Activated T-cell treated with anti-CD3 and anti-CD28 coated beads, Interleukin-2, amount 50 U/mL, for 24 hours (primary cell): ENCODE results near the gene SPIN1.

Experiments used
- DNase-seq: peaks from one replicate; pipeline ENCODE4 v3.0.0-alpha.2; 2020
- H3K27ac Mint-ChIP-seq: 2 replicates; pipeline ENCODE4 v1.8.0; 2020; ENCODE audit warnings: mild to moderate bottlenecking, mixed read lengths
- H3K27me3 Mint-ChIP-seq: 2 replicates; pipeline ENCODE4 v1.8.0; 2020; ENCODE audit warnings: mixed read lengths
- H3K36me3 Mint-ChIP-seq: 2 replicates; pipeline ENCODE4 v1.8.0; 2020; ENCODE audit warnings: low read depth, mixed read lengths
- H3K4me1 Mint-ChIP-seq: 2 replicates; pipeline ENCODE4 v1.8.0; 2020; ENCODE audit warnings: low read depth, mixed read lengths
- H3K4me3 Mint-ChIP-seq: 2 replicates; pipeline ENCODE4 v1.8.0; 2020; ENCODE audit warnings: mild to moderate bottlenecking, moderate library complexity, mixed read lengths
- H3K9me3 Mint-ChIP-seq: 2 replicates; pipeline ENCODE4 v1.8.0; 2020; ENCODE audit warnings: mixed read lengths

The SPIN1 gene

GRCh38 chr9:88436379-88436778 is 48.1 kb downstream of the SPIN1 start:
- no peak for DNase-seq
- peaks cover 64% of the 10 kb centered on the region for H3K36me3 Mint-ChIP-seq

GRCh38 chr9:88437210-88438146 is 49.2 kb downstream of the SPIN1 start:
- Mint-ChIP-seq H3K4me1 (peaks cover 45% of the 10 kb centered on the region), H3K4me3 (no peak overlapping the region), H3K27ac (no peak overlapping the region), H3K27me3 (no peaks in the 10 kb centered on the region), H3K9me3 (peaks cover 2% of the 10 kb centered on the region), H3K36me3 (peaks cover 64% of the 10 kb centered on the region)
- DNase-seq: no peak

More at GRCh38 chr9:88436379-88436778, 48.1 kb downstream of the SPIN1 start:
- Mint-ChIP-seq H3K27ac (no peak overlapping the region), H3K9me3 (peaks cover 2% of the 10 kb centered on the region), H3K27me3 (no peaks in the 10 kb centered on the region), H3K4me1 (peaks cover 39% of the 10 kb centered on the region), H3K4me3 (no peak overlapping the region)

- Mint-ChIP-seq H3K36me3 (peaks cover 59% of the 10 kb centered on the region), H3K27me3 (no peaks in the 10 kb centered on the region), H3K4me3 (no peak overlapping the region), H3K9me3 (peaks cover 2% of the 10 kb centered on the region), H3K27ac (no peak overlapping the region), H3K4me1 (peaks cover 47% of the 10 kb centered on the region)
- no peak for DNase-seq
Measured at GRCh38 chr9:88438811-88439210, 50.6 kb downstream of the SPIN1 start.

GRCh38 chr9:88441301-88442007 is 53.2 kb downstream of the SPIN1 start:
- peaks cover 6% of the 10 kb centered on the region for H3K9me3 Mint-ChIP-seq
- peaks cover 51% of the 10 kb centered on the region for H3K36me3 Mint-ChIP-seq
- H3K27ac Mint-ChIP-seq: no peak overlapping the region
- no peaks in the 10 kb centered on the region for H3K27me3 Mint-ChIP-seq
- DNase-seq: no peak
- H3K4me1 Mint-ChIP-seq: peaks cover 34% of the 10 kb centered on the region
- H3K4me3 Mint-ChIP-seq: no peak overlapping the region

- DNase-seq: no peak
- H3K36me3 Mint-ChIP-seq: peaks cover 42% of the 10 kb centered on the region
- no peaks in the 10 kb centered on the region for H3K27me3 Mint-ChIP-seq
- H3K9me3 Mint-ChIP-seq: peaks cover 5% of the 10 kb centered on the region
- H3K4me3 Mint-ChIP-seq: no peak overlapping the region
- no peak overlapping the region for H3K27ac Mint-ChIP-seq
- H3K4me1 Mint-ChIP-seq: peaks cover 42% of the 10 kb centered on the region
Measured at GRCh38 chr9:88443480-88444113, 55.4 kb downstream of the SPIN1 start.

GRCh38 chr9:88446728-88447127 is 58.5 kb downstream of the SPIN1 start:
- DNase-seq: no peak
- no peak overlapping the region for H3K27ac Mint-ChIP-seq
- no peaks in the 10 kb centered on the region for H3K27me3 Mint-ChIP-seq
- H3K4me1 Mint-ChIP-seq: peaks cover 33% of the 10 kb centered on the region
- no peak overlapping the region for H3K4me3 Mint-ChIP-seq
- H3K36me3 Mint-ChIP-seq: peaks cover 51% of the 10 kb centered on the region
- H3K9me3 Mint-ChIP-seq: peaks cover 5% of the 10 kb centered on the region

GRCh38 chr9:88447431-88447830 is 59.2 kb downstream of the SPIN1 start:
- no peak for DNase-seq
- H3K4me3 Mint-ChIP-seq: no peak overlapping the region
- no peaks in the 10 kb centered on the region for H3K27me3 Mint-ChIP-seq
- peaks cover 5% of the 10 kb centered on the region for H3K9me3 Mint-ChIP-seq
- peaks cover 53% of the 10 kb centered on the region for H3K36me3 Mint-ChIP-seq
- H3K4me1 Mint-ChIP-seq: peaks cover 27% of the 10 kb centered on the region
- no peak overlapping the region for H3K27ac Mint-ChIP-seq

- H3K9me3 Mint-ChIP-seq: peaks cover under 1% of the 10 kb centered on the region
- DNase-seq: no peak
- peaks cover 15% of the 10 kb centered on the region for H3K4me1 Mint-ChIP-seq
- no peaks in the 10 kb centered on the region for H3K27me3 Mint-ChIP-seq
- H3K4me3 Mint-ChIP-seq: no peak overlapping the region
- no peak overlapping the region for H3K27ac Mint-ChIP-seq
- peaks cover 51% of the 10 kb centered on the region for H3K36me3 Mint-ChIP-seq
Measured at GRCh38 chr9:88451160-88451559, 62.9 kb downstream of the SPIN1 start.

- Mint-ChIP-seq H3K36me3 (peaks cover 35% of the 10 kb centered on the region), H3K27me3 (no peaks in the 10 kb centered on the region), H3K27ac (no peak overlapping the region), H3K4me3 (no peak overlapping the region), H3K9me3 (no peaks in the 10 kb centered on the region), H3K4me1 (peaks cover 15% of the 10 kb centered on the region)
- no peak for DNase-seq
Measured at GRCh38 chr9:88458716-88459465, 70.6 kb downstream of the SPIN1 start.

GRCh38 chr9:88460587-88461332 is 72.5 kb downstream of the SPIN1 start:
- Mint-ChIP-seq H3K27me3 (no peaks in the 10 kb centered on the region), H3K9me3 (no peaks in the 10 kb centered on the region), H3K27ac (peak overlapping the region; percentile 86), H3K4me1 (peaks cover 15% of the 10 kb centered on the region), H3K36me3 (peaks cover 38% of the 10 kb centered on the region), H3K4me3 (no peak overlapping the region)
- DNase-seq: no peak

- peaks cover 15% of the 10 kb centered on the region for H3K4me1 Mint-ChIP-seq
- H3K27ac Mint-ChIP-seq: no peak overlapping the region
- H3K36me3 Mint-ChIP-seq: peaks cover 38% of the 10 kb centered on the region
- no peaks in the 10 kb centered on the region for H3K27me3 Mint-ChIP-seq
- DNase-seq: no peak
- H3K4me3 Mint-ChIP-seq: no peak overlapping the region
- H3K9me3 Mint-ChIP-seq: no peaks in the 10 kb centered on the region
Measured at GRCh38 chr9:88462191-88462590, 73.9 kb downstream of the SPIN1 start.

GRCh38 chr9:88464851-88465250 is 76.6 kb downstream of the SPIN1 start:
- Mint-ChIP-seq H3K4me3 (no peak overlapping the region), H3K9me3 (no peaks in the 10 kb centered on the region), H3K27ac (no peak overlapping the region), H3K27me3 (no peaks in the 10 kb centered on the region), H3K36me3 (peaks cover 58% of the 10 kb centered on the region), H3K4me1 (peaks cover 16% of the 10 kb centered on the region)
- no peak for DNase-seq

- no peak for DNase-seq
- H3K9me3 Mint-ChIP-seq: no peaks in the 10 kb centered on the region
- H3K27ac Mint-ChIP-seq: no peak overlapping the region
- no peak overlapping the region for H3K4me3 Mint-ChIP-seq
- no peaks in the 10 kb centered on the region for H3K27me3 Mint-ChIP-seq
- H3K36me3 Mint-ChIP-seq: peaks cover 60% of the 10 kb centered on the region
- H3K4me1 Mint-ChIP-seq: peaks cover 10% of the 10 kb centered on the region
Measured at GRCh38 chr9:88468226-88468625, 80.0 kb downstream of the SPIN1 start.
